GM19397 (cell line): ENCODE results near the gene ARHGAP20.

Source experiments
- ATAC-seq: cut with Tn5 transposase; IDR thresholded peaks from one replicate; pipeline ENCODE4 v1.9.1; 2021; ENCODE audit warnings: mild to moderate bottlenecking, moderate library complexity; ENCODE audit not compliant: unreplicated experiment

ARHGAP20 gene

DNA sequence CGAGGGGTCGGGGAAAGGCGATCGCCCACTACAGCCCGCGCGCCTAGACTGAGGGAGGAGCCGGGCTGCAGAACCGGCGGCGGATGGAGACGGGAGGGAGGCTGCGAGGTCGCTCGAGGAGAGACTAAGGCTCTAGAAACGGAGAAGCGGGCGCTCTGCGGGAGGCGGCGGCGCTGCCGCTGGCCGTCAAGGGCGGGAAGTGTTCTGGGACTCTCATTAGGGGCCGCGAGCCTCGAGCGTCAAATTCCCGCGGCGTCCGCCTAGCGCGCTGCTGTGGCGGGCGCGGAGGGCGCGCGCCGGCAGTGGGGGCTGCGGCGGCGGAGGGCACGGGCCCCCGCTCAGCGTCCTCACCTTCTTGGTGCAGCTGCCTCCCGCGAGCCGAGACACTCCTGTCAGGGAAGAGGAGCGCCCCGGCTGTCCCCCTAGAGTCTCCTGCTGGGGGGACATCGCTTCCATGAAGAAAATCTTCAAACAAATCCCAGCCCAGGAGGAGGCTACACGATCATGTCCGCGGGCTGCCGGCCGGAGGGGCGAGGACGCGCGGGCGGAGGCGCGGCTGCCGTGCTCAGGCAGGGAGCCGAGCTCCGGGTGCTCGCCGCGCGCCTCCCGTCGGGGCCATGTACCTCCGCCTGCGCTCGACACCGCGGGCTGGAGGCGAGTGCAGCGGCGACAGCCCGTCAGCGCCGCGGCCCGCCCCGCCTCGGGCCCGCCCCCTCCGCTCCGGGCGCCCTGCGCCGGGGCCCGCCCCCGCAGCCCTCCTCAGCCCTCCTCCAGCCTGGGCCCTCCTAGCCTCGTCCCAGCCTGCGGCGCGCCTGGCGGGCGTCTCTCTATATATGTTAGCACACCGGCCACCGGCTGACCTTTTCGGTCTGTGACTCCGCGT, at the start of gene ARHGAP20:
TSS of gene ARHGAP20 (minus strand) at position 662 of the 883 bp plus-strand sequence. CDS start at position 456, 206 bp downstream.
- ATAC-seq: peak; percentile 77

- ATAC-seq: no peak
Measured at GRCh38 chr11:110761991-110762390, 49.8 kb upstream of the ARHGAP20 start.

DNA sequence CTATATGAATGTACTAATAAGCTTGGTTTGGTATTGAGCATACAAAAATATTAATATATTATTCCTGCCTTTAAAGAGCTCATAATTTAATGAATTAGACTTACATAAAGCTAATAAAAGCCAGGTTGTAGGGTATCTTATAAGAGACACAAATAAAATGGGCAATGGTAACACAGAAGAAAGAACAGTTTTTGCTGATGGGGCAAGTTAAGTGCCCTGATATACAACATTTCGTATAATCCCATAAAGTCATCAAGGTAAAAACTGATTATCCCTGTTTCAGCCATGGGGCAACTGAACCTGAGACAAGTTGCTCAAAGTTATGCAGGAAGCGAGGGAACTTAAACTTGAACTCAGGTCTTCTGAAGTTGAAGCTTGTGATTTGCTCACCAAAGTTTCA, 48.9 kb upstream of the ARHGAP20 start:
- no peak for ATAC-seq

DNA sequence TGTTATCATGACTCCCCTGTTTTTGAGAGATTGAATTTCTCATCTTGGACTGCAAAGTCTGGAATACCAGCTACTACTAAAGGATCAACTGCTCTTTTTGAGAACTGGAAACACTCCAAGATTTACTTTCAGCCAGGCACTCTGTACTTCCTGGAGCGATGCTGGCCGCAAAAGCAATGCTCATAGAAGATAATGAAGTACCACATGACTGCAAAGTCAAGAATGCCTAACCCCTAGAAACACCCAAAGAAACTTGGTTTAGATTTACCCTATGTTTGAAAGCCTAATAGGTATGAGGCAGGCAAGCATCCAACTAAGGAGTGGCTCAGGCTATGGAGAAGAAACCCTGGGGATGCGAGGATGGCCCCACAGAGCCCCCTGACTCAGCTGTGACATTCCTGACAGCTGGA, 47.7 kb upstream of the ARHGAP20 start:
- no peak for ATAC-seq

DNA sequence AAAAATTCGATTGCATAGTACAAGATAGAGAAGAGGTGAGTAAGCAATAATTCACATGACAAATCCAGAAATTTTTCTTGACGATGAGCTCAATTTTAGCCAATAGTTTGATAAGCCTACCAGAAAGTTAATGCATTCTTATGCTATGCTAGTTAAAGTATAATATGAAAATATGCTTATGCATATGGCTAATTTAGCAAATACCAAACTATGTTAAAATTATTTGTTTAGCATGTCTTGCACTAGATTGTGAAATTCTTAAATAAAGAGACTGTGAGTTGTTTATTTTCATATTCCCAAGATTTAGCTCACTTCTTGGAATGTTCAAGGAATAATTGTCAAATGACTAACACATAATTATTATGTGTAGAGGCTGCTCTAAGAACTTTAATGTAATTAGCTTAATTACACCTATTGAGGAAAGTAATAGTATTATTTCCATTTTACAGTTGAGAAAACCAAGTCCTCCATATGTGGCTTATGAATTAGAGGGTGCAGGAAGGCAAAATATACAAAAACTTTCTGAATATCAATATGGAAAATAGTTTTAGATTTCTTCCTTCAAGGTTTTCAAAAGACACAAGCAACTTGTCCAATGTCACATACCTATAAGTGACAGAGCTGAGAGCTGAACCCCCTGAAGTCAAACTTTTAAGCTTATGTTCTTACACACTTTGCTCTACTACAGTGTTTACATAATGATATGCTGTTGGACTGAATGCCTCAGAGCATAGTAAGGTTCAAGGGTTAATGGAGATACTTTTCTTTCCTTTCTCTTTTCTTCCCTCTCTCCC, 45.9 kb upstream of the ARHGAP20 start:
- ATAC-seq: no peak

- ATAC-seq: no peak
Measured at GRCh38 chr11:110757066-110757465, 44.8 kb upstream of the ARHGAP20 start.

DNA sequence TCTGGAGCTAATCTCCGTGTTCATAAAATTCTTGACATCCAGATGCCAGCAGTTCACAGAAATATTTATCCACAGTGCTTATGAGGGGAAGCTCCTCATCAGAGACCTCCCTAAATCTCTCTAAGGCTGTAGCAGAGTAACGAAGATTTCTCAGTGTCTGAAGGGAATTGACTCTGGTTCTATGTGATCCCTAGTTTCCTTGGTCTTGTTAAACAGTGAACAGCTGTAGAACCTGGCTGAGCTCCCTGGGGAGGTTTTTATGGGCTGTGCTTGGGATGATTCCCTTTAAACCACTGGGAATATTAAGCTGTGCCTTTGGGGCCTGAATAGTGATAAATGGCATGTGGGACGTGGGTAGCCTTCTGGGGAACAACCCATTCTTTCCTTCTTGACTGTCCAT, 43.7 kb upstream of the ARHGAP20 start:
- no peak for ATAC-seq

- ATAC-seq: no peak
Measured at GRCh38 chr11:110752890-110753289, 40.7 kb upstream of the ARHGAP20 start.

DNA sequence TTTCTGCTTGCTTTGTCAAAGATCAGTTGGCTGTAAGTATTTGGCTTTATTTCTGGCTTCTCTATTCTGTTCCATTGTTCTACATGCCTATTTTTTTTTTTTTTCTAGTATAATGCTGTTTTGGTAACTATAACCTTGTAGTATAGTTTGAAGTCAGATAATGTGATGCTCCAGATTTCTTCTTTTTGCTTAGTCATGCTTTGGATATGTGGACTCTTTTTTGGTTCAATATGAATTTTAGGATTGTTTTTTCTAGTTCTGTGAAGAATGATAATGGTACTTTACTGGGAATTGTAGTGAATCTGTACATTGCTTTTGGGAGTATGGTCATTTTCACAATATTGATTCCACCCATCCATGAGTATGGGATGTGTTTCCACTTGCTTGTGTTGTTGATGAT, 37.9 kb upstream of the ARHGAP20 start:
- no peak for ATAC-seq

- ATAC-seq: no peak
Measured at GRCh38 chr11:110747531-110747930, 35.3 kb upstream of the ARHGAP20 start.

DNA sequence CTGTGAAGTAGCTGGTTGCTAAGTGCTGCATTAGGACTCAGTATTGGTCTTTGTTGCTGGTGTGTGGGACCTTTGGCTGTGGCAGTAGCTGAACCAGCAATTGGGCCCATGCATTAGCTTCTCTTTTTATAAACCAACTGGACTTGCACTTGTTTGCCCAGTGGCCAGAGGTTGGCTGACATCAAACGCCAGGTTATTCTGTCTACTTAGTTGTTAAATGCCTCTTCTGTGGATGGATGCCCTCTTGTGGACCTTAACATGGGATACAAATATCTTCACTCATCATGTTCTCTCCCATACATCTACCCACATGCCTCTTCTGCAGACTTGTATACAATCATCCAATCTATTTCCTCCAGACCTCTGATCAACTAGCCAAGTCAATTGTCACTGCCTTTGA, 26.4 kb upstream of the ARHGAP20 start:
- ATAC-seq: no peak

- ATAC-seq: no peak
Measured at GRCh38 chr11:110737593-110737992, 25.4 kb upstream of the ARHGAP20 start.

DNA sequence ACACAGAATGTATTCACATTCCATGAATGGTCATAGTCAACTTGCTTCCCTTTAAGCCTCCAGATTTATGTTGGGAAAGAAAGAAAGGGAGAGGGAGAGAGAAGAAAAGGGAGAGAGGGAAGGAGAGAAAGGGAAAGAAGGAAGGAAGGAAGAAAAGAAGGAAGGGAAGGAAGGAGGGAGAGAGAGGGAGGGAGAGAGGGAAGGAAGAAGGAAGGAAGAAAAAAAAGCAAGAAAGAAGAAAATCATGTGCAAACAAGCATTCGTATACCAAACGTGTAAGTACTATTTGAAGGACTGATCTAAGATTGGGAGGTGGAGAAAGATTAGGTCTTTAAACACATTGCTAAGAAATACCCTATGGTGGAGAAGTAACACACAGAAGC, 23.9 kb upstream of the ARHGAP20 start:
- no peak for ATAC-seq

GRCh38 chr11:110735455-110736170, 23.4 kb upstream of the ARHGAP20 start:
- no peak for ATAC-seq

- no peak for ATAC-seq
Measured at GRCh38 chr11:110734790-110735189, 22.6 kb upstream of the ARHGAP20 start.

GRCh38 chr11:110730773-110731172, 18.5 kb upstream of the ARHGAP20 start:
- ATAC-seq: no peak

DNA sequence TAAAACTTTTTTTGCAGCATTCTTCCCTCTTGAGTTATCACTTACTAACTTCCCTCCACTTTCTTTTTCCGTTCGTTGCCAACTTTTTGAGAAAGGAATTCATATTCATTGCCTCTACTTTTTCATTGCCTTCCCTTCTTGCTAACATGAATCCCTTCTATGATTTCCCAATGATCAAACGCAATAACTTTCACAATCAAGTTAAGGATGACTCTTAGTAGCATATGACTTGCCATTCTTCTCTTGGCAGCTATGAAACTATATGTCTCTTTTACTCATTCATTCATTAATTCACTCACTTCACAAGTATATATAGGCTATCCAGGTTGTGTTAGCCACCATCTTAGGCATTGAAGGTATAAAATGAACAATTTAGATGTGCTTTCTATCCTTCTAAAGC, 16.6 kb upstream of the ARHGAP20 start:
- no peak for ATAC-seq

- no peak for ATAC-seq
Measured at GRCh38 chr11:110728476-110728875, 16.2 kb upstream of the ARHGAP20 start.

DNA sequence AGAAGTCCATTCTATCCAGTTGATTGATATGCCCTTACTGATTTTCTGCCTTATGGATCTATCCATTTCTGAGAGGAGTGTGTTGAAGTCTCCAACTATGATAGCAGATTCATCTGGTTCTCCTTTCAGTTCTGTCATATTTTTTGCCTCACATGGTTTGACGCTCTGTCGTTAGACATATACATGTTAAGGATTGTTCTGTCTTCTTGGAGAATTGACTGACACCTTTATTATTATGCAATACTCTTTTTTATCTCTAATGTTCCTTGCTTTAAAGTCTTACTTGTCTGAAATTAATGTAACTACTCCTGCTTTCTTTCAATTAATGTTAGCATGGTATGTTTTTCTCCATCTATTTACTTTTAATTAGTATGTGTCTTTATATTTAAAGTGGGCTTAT, 12.1 kb upstream of the ARHGAP20 start:
- ATAC-seq: no peak

GRCh38 chr11:110720431-110721275, 8.4 kb upstream of the ARHGAP20 start:
- ATAC-seq: no peak
